Measurements from ENCODE around the gene THG1L.

THG1L gene

DNA sequence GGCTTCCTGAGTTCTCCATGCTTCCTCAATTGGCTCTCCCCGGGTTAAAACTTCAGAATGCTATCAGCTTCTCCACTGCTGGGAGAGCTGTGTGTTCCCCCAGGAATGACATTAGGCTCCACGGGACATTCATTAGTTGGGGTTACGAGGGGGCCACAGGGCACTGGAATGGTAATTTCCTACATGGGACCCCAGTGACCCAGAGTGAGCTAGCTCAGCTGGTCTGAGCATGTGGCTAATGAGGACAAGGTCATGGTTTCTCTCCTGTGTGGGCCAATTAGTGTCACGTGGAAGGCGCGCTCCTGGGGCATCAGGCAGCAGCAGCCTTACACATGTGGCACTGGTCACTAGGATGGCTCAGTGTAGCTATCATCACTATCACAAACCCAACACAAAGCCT, 33.3 kb downstream of the THG1L start:
- TF ChIP-seq, protein P1, sequence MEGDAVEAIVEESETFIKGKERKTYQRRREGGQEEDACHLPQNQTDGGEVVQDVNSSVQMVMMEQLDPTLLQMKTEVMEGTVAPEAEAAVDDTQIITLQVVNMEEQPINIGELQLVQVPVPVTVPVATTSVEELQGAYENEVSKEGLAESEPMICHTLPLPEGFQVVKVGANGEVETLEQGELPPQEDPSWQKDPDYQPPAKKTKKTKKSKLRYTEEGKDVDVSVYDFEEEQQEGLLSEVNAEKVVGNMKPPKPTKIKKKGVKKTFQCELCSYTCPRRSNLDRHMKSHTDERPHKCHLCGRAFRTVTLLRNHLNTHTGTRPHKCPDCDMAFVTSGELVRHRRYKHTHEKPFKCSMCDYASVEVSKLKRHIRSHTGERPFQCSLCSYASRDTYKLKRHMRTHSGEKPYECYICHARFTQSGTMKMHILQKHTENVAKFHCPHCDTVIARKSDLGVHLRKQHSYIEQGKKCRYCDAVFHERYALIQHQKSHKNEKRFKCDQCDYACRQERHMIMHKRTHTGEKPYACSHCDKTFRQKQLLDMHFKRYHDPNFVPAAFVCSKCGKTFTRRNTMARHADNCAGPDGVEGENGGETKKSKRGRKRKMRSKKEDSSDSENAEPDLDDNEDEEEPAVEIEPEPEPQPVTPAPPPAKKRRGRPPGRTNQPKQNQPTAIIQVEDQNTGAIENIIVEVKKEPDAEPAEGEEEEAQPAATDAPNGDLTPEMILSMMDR (conservative IDR thresholded peaks at IDR 0.05; ENCODE audit: low read depth, low read length) = no peak

DNA sequence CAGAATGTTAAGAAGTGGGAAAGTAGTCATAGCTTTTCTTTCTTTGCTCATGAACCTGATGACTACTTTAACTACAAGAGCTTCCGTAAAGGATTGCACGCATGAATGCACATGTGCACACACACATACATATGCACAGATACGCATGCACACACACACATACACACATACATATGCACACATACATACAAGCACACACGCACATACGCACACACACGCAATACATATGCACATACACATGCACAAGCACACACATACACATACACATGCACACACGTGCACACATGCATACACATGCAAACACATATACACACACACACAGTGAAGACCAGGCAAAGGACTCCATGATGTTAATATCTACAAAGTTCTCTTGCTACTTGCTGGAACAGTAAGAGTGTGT, 35.2 kb downstream of the THG1L start:
- DNase-seq (ENCODE audit: low read depth) = no peak
- TF ChIP-seq, protein P1 (conservative IDR thresholded peaks at IDR 0.05; ENCODE audit: low read depth, low read length) = no peak
- no peak overlapping the region for H3K4me3 ChIP-seq (ENCODE audit: low read length)

More for the DNA sequence above, 33.3 kb downstream of the THG1L start:
- H3K4me3 ChIP-seq (ENCODE audit: low read length) = no peak overlapping the region
- no peak for DNase-seq (ENCODE audit: low read depth)

DNA sequence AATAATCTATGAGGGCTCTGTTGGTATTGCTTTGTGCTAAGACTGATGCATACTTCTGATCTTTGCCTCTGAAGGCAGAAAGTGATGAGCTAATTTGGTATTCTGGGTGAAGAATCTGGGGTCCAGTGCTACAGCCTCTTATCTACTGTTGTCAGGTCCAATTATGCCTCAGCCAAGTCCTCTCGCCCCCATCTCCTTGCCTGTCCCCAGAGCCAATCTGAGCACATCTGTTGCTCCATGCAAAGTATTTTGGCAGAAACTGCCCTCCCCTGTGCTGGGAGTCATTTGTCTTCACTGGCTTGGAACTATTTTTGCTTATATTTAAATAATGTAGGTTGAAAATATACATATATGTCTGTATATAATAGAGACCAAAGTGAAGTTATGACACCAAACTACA, 35.7 kb downstream of the THG1L start:
- no peak for DNase-seq (ENCODE audit: low read depth)
- TF ChIP-seq, protein P1 (conservative IDR thresholded peaks at IDR 0.05; ENCODE audit: low read depth, low read length) = no peak
- no peak overlapping the region for H3K4me3 ChIP-seq (ENCODE audit: low read length)

DNA sequence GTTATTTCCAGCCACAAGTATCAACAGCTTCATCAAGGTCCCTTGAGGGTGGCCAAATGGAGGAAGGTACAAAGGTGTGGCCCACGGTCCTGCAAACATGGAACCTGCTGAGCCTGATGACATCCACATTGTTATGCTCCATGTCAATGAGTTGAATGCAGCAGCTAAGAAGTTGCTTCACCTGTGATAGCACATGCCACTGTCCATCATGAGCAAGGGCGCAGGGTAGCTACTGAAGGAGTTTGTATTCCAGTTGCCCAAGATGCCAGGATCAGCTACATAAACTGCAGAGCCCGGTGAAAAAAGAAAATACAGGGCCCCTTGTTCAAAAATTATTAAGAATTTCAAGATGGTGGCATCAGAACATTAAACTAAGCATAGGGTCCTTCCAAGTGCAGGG, 36.5 kb downstream of the THG1L start:
- no peak for DNase-seq (ENCODE audit: low read depth)
- H3K4me3 ChIP-seq (ENCODE audit: low read length) = no peak overlapping the region
- TF ChIP-seq, protein P1 (conservative IDR thresholded peaks at IDR 0.05; ENCODE audit: low read depth, low read length) = no peak

DNA sequence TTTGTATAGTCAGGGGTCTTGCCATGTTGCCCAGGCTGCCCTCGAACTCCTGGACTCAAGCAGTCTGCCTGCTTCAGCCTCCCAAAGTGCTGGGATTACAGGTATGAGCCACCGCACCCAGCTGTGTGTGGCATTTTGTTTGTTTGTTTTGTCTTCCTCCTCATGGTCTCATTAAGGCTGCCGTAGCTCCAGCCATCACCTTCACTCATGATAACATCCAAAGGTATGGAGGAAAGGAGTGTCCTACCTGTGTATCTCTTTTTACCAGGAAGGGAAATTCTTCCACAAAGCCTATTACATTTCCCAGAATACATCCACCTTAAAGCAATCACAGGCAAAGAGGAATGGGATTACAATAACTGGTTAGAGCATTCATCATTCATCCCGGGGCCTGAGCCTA, 39.4 kb downstream of the THG1L start:
- TF ChIP-seq, protein P1 (conservative IDR thresholded peaks at IDR 0.05; ENCODE audit: low read depth, low read length) = no peak
- DNase-seq (ENCODE audit: low read depth) = no peak
- H3K4me3 ChIP-seq (ENCODE audit: low read length) = no peak overlapping the region

DNA sequence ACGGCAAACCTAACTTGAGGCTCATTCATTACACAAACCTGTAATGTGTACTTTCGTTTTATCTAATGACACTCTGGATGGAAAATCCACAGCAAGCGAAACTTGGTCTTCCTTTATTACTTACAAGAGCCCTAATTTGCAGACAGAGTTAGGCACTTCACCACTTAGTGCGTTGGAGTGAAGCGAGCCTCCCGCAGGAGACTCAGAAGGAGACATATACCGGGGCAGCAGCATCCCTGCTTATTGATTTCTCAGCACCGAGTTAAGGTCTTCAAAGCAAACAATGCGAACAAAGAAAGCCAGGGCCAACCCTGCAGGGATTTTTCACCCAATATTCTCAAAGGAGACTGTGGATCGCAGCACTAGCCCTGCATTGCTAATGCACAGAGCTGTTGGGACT, 40.9 kb downstream of the THG1L start:
- TF ChIP-seq, protein P1 (conservative IDR thresholded peaks at IDR 0.05; ENCODE audit: low read depth, low read length) = no peak
- no peak for DNase-seq (ENCODE audit: low read depth)

DNA sequence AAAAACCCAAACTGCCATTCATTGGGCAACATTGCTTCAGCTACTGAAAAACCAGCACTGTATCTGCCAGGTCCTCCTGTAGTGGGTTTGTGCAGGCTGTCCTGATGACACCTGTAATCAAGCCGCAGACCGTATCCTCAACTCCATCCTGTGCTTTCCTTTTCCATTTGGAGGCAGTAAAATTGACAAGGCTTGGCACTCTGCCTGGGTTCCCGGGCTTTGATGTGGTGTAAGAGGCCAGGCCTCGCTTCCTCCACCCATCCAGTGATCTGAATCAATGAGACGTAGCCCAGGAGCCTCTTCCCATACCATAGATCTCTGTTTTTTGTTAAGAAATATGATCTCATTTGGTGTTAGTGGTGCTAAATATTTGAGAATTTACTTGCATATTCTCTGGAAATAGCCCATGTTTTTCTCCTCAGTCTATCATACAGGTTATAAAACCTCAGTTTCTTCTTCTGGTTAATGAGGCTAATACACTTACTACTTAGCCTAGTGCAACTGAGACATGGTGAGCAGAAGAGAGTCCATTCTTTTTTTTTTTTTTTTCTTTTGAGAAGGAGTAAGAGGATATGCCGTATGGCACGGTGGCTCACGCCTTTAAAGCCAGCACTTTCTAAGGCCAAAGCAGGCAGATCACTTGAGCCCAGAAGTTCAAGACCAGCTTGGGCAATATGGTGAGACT, 47.0 kb downstream of the THG1L start:
- no peak overlapping the region for H3K4me3 ChIP-seq (ENCODE audit: low read length)
- DNase-seq (ENCODE audit: low read depth) = no peak
- TF ChIP-seq, protein P1 (conservative IDR thresholded peaks at IDR 0.05; ENCODE audit: low read depth, low read length) = no peak

More for the DNA sequence above, 40.9 kb downstream of the THG1L start:
- H3K4me3 ChIP-seq (ENCODE audit: low read length) = no peak overlapping the region

Data from retinal pigment epithelial cell (primary cell).